NCI-H1930 (cell line): ENCODE measurements around the gene PPP1R17.

Source experiments
- DNase-seq, 2 experiments: peaks; one replicate each; lab custom pipeline; 2025; lab: John Stamatoyannopoulos, UW

The PPP1R17 gene

GRCh38 chr7:31687024-31687748 is at the start of gene PPP1R17:
TSS of gene PPP1R17 (plus strand) at chr7:31687215. CDS start at chr7:31692442, 5,227 bp downstream.
- DNase-seq, result no peak

GRCh38 chr7:31640381-31640780 is 46.6 kb upstream of the PPP1R17 start:
- DNase-seq, result no peak

GRCh38 chr7:31642681-31643115 is 44.3 kb upstream of the PPP1R17 start:
- no peak for DNase-seq

GRCh38 chr7:31646942-31647341 is 40.1 kb upstream of the PPP1R17 start:
- no peak for DNase-seq

GRCh38 chr7:31647511-31647910 is 39.5 kb upstream of the PPP1R17 start:
- DNase-seq, result no peak

- DNase-seq, result no peak
Observed at GRCh38 chr7:31648288-31648687, 38.7 kb upstream of the PPP1R17 start.

GRCh38 chr7:31648880-31649279 is 38.1 kb upstream of the PPP1R17 start:
- DNase-seq, result no peak

GRCh38 chr7:31651234-31652062 is 35.6 kb upstream of the PPP1R17 start:
- no peak for DNase-seq

GRCh38 chr7:31652063-31652326 is 35.0 kb upstream of the PPP1R17 start:
- no peak for DNase-seq

GRCh38 chr7:31663072-31663471 is 23.9 kb upstream of the PPP1R17 start:
- DNase-seq, result no peak

- no peak for DNase-seq
Observed at GRCh38 chr7:31664890-31665289, 22.1 kb upstream of the PPP1R17 start.

GRCh38 chr7:31665546-31665945 is 21.5 kb upstream of the PPP1R17 start:
- no peak for DNase-seq

- DNase-seq, result no peak
Observed at GRCh38 chr7:31669461-31669860, 17.6 kb upstream of the PPP1R17 start.

- no peak for DNase-seq
Observed at GRCh38 chr7:31679574-31680305, 7.3 kb upstream of the PPP1R17 start.

- DNase-seq, result no peak
Observed at GRCh38 chr7:31683445-31684225, 3.4 kb upstream of the PPP1R17 start.

GRCh38 chr7:31688372-31688771 is 1.4 kb downstream of the PPP1R17 start:
- DNase-seq, result no peak

GRCh38 chr7:31688996-31689395 is 2.0 kb downstream of the PPP1R17 start:
- DNase-seq, result no peak

- DNase-seq, result no peak
Observed at GRCh38 chr7:31690935-31691334, 3.9 kb downstream of the PPP1R17 start.

GRCh38 chr7:31692451-31692850 is 5.4 kb downstream of the PPP1R17 start:
- no peak for DNase-seq

GRCh38 chr7:31692871-31693270 is 5.9 kb downstream of the PPP1R17 start:
- DNase-seq, result no peak

- no peak for DNase-seq
Observed at GRCh38 chr7:31695859-31696614, 9.0 kb downstream of the PPP1R17 start.
